Spleen (tissue), 7 donors: ENCODE results near the gene KCNQ1.

ENCODE experiments used
- CTCF ChIP-seq, 11 experiments: fragments of 200-600 bp in 7 of 11; fragments of 450-650 bp in 4 of 11; sonication (generic) in 4 of 11; IDR thresholded peaks in 8 of 11; conservative IDR thresholded peaks in 3 of 11; 1 replicate in 7 of 11; 2 replicates in 4 of 11; pipeline versions ENCODE4 v1.4.0 to v1.8.0; 2016 to 2021; ENCODE audit warnings: antibody characterized with exemption in 11 of 11, inconsistent platforms in 4 of 11, mild to moderate bottlenecking in 1 of 11
- POLR2AphosphoS5 ChIP-seq, 3 donors: sonication (generic); formaldehyde crosslinking; IDR thresholded peaks; one replicate each; pipeline ENCODE4 v1.5.1; 2017; ENCODE audit warnings: antibody characterized with exemption in 3 of 3
- donor health status: DM: no; HTN: no; CAD: no; lungs with moderate emphysema.
- donor health status: DM: no; HTN: no; CAD: no.
- donor health status: DM: no; HTN: no; CAD: no.

- TF ChIP-seq CTCF (IDR thresholded peaks at IDR 0.05 in 8 of 11, conservative IDR thresholded peaks at IDR 0.05 in 3 of 11) = no peak
- TF ChIP-seq POLR2AphosphoS5 (IDR thresholded peaks at IDR 0.05) = no peak
These were observed 242.4 kb downstream of the KCNQ1 start for GRCh38 chr11:2687223-2687530.
